ENCODE measurements around the gene WDR6.

Gene WDR6

DNA sequence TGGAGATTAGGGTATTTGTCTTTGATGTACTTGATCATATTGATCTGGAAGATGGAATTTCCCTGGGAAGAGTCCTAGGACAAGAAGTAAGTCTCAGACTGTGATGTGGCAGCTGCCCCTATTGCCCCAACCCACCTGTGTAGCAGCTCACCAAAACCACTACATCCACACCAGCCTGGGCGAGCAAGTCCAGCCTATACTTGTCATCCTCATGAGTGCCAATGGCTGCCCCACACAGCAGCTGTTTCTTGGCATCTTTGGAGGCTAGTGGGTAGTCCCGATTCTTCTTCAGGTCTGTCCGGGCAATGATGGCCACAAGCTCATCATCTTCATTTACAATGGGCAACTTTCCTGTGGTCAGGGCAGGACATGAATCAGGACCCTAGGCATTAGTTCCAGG is 19.3 kb downstream of the WDR6 start:
- no peaks in the 10 kb centered on the region for H3K9me3 ChIP-seq (ENCODE audit: control insufficient read depth in 5 of 5, low read length in 5 of 5)
- H3K27ac ChIP-seq (ENCODE audit: low read depth, low read length): no peak overlapping the region
- no peak overlapping the region for H3K9ac ChIP-seq (ENCODE audit: low read length in 5 of 5)
- H3K27me3 ChIP-seq (ENCODE audit: control insufficient read depth in 5 of 5, insufficient read depth in 4 of 5, low read length in 5 of 5): no peaks in the 10 kb centered on the region
- peaks cover 12 to 55% (median 35%) of the 10 kb centered on the region in 5 donors for H3K4me1 ChIP-seq (ENCODE audit: control insufficient read depth in 5 of 5, insufficient read depth in 5 of 5, low read length in 5 of 5)
- H3K4me3 ChIP-seq (ENCODE audit: low read depth in 1 of 5, low read length in 5 of 5): no peak overlapping the region
- H3K36me3 ChIP-seq (ENCODE audit: control insufficient read depth in 5 of 5, insufficient read depth in 5 of 5, low read length in 5 of 5): peaks cover 4 to 57% (median 49%) of the 10 kb centered on the region in 5 donors

DNA sequence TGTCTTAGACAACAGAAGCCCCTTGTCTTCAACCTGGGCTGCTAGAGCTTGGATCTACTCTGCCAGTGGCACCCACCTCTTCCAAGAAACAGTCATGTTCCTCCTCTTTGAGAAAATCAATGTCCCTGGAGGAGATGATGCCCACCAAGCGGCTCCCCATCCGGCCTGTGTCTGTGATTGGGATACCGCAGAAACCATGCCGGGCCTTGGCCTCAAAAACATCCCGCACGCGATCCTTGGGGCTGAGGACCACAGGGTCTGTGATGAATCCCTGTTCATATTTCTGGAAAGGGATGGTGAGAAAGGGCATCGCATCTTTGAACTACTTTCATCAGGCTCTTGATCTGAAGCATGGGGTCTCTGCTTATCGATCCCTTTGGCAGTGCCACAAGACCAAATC is 20.4 kb downstream of the WDR6 start:
- Histone ChIP-seq H3K27ac (ENCODE audit: low read depth, low read length) (no peak overlapping the region), H3K9ac (ENCODE audit: low read length in 5 of 5) (peak overlapping the region in 2 of 5 donors; percentile 24 to 87), H3K4me3 (ENCODE audit: low read depth in 1 of 5, low read length in 5 of 5) (no peak overlapping the region), H3K27me3 (ENCODE audit: control insufficient read depth in 5 of 5, insufficient read depth in 4 of 5, low read length in 5 of 5) (no peaks in the 10 kb centered on the region), H3K36me3 (ENCODE audit: control insufficient read depth in 5 of 5, insufficient read depth in 5 of 5, low read length in 5 of 5) (peaks cover 7 to 68% (median 60%) of the 10 kb centered on the region in 5 donors), H3K9me3 (ENCODE audit: control insufficient read depth in 5 of 5, low read length in 5 of 5) (no peaks in the 10 kb centered on the region), H3K4me1 (ENCODE audit: control insufficient read depth in 5 of 5, insufficient read depth in 5 of 5, low read length in 5 of 5) (peaks cover 11 to 51% (median 32%) of the 10 kb centered on the region in 5 donors)

DNA sequence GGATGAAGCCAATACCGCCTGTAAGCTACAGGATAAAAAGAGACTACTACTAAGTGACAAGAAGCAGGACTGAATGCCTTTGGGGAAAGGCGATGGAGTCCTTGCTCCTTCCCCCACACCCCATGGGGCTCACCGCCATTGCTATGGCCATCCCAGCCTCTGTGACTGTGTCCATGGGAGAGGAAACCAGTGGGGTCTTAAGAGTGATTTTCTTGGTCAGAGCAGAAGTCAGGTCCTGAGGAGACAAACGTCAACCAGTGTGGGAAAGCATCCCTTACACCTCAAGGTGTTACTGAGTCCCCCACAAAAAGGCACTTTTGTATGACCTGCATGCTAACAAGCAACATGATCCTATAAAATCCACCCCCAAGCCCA is 21.1 kb downstream of the WDR6 start:
- no peaks in the 10 kb centered on the region for H3K27me3 ChIP-seq (ENCODE audit: control insufficient read depth in 5 of 5, insufficient read depth in 4 of 5, low read length in 5 of 5)
- peak overlapping the region in 3 of 5 donors; percentile 87 for H3K9ac ChIP-seq (ENCODE audit: low read length in 5 of 5)
- peak overlapping the region; percentile 63 to 81 (median 70) for H3K4me3 ChIP-seq (ENCODE audit: low read depth in 1 of 5, low read length in 5 of 5)
- peaks cover 7 to 70% (median 63%) of the 10 kb centered on the region in 5 donors for H3K36me3 ChIP-seq (ENCODE audit: control insufficient read depth in 5 of 5, insufficient read depth in 5 of 5, low read length in 5 of 5)
- peaks cover 8 to 51% (median 30%) of the 10 kb centered on the region in 5 donors for H3K4me1 ChIP-seq (ENCODE audit: control insufficient read depth in 5 of 5, insufficient read depth in 5 of 5, low read length in 5 of 5)
- no peaks in the 10 kb centered on the region for H3K9me3 ChIP-seq (ENCODE audit: control insufficient read depth in 5 of 5, low read length in 5 of 5)
- H3K27ac ChIP-seq (ENCODE audit: low read depth, low read length): peak overlapping the region; percentile 92

DNA sequence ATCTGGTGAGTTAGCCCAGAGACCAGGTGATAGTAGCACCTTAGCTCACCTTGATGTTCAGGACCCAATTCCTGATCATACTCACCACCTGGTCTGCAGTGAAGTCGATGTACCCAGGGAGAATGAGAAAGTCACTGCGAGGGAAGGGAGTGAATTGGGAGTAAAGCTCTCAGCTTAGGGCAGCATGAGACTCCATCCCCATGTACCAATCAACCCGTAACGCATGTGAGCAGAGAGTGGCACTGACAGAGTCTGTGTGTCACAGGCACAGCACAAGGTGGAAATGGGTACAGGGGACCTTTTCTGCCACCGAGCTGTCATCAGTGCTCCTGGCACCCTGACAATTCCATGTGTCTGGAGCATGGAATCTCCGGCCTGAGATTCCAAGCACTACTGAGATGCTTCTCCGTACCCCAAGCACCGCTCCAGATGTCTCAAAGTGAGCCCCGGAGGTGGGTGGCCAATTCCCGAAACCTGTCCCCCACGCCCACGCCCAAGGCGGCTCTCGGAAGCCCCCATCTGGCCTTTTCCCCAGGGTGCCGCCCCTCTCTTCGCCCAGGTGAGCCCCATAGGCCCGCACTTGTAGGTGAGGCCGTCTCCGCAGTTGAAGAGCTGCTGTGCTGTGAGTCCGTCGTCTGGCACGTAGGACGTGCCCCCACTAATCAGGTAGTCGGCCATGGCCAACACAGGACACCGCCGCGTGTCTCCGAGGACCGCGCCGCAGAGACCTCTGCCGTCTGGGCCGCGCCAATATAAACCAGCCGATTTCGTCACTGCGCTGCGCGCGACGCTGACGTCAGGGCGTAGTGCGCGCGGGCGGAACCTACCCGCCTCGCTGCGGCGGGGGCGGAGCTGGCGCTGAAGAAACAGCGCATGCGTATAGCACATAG is 21.7 kb downstream of the WDR6 start, which contains the start of gene IMPDH2:
Gene IMPDH2, minus strand, starts transcription at position 726 of the 890 bp plus-strand sequence. Its CDS starts 48 bp downstream, at position 678.
- Histone ChIP-seq H3K27ac (ENCODE audit: low read depth, low read length) (peak within 1 kb of the TSS; percentile 92), H3K36me3 (ENCODE audit: control insufficient read depth in 5 of 5, insufficient read depth in 5 of 5, low read length in 5 of 5) (peaks cover 7 to 66% (median 62%) of the 10 kb centered on the region in 5 donors), H3K9me3 (ENCODE audit: control insufficient read depth in 5 of 5, low read length in 5 of 5) (no peaks in the 10 kb centered on the region), H3K4me1 (ENCODE audit: control insufficient read depth in 5 of 5, insufficient read depth in 5 of 5, low read length in 5 of 5) (peaks cover 8 to 50% (median 29%) of the 10 kb centered on the region in 5 donors), H3K27me3 (ENCODE audit: control insufficient read depth in 5 of 5, insufficient read depth in 4 of 5, low read length in 5 of 5) (no peaks in the 10 kb centered on the region), H3K9ac (ENCODE audit: low read length in 5 of 5) (peak within 1 kb of the TSS; percentile 81 to 87 (median 87)), H3K4me3 (ENCODE audit: low read depth in 1 of 5, low read length in 5 of 5) (peak within 1 kb of the TSS; percentile 63 to 81 (median 70))

DNA sequence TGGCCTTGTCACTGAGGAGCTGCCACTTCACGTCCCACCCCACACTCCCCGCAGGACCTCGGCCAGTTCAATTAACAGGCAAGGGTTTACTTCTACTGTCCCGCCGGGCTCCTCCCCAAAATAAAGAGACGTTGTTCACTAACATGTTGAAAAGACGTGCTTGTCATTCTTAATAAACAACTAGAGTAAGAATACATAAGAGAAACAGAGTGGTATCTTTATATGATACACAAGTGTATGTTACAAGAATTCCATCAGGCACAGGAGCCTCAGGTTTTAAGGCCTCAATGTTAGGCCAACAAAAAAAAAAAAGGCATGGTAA is 22.3 kb downstream of the WDR6 start:
- Histone ChIP-seq H3K9me3 (ENCODE audit: control insufficient read depth in 5 of 5, low read length in 5 of 5) (no peaks in the 10 kb centered on the region), H3K27me3 (ENCODE audit: control insufficient read depth in 5 of 5, insufficient read depth in 4 of 5, low read length in 5 of 5) (no peaks in the 10 kb centered on the region), H3K4me3 (ENCODE audit: low read depth in 1 of 5, low read length in 5 of 5) (peak overlapping the region; percentile 32 to 79 (median 70)), H3K36me3 (ENCODE audit: control insufficient read depth in 5 of 5, insufficient read depth in 5 of 5, low read length in 5 of 5) (peaks cover 7 to 65% (median 58%) of the 10 kb centered on the region in 5 donors), H3K9ac (ENCODE audit: low read length in 5 of 5) (peak overlapping the region; percentile 48 to 87 (median 81)), H3K27ac (ENCODE audit: low read depth, low read length) (peak overlapping the region; percentile 92), H3K4me1 (ENCODE audit: control insufficient read depth in 5 of 5, insufficient read depth in 5 of 5, low read length in 5 of 5) (peaks cover 8 to 45% (median 29%) of the 10 kb centered on the region in 5 donors)

DNA sequence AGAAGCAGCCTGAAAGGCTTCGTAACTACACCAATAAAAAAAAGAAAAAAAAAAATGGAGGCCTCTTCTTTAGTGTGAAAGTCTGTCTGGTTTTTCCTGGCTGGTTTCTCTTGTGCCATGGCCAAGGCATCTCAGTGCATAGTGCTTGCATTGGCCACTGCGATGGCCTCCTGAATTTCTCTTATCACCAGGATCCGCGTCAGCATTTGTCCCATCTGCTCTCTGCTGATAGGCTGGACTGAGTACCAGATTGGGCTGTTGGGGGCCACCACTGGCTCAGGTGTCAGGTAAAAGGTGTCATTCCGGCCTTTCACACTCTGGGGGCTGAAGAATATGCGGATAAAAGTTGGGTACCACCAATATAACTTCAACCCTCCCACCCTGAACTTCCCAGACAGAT is 23.1 kb downstream of the WDR6 start:
- Histone ChIP-seq H3K36me3 (ENCODE audit: control insufficient read depth in 5 of 5, insufficient read depth in 5 of 5, low read length in 5 of 5) (peaks cover 7 to 64% (median 55%) of the 10 kb centered on the region in 5 donors), H3K27ac (ENCODE audit: low read depth, low read length) (peak overlapping the region; percentile 92), H3K9ac (ENCODE audit: low read length in 5 of 5) (no peak overlapping the region)

DNA sequence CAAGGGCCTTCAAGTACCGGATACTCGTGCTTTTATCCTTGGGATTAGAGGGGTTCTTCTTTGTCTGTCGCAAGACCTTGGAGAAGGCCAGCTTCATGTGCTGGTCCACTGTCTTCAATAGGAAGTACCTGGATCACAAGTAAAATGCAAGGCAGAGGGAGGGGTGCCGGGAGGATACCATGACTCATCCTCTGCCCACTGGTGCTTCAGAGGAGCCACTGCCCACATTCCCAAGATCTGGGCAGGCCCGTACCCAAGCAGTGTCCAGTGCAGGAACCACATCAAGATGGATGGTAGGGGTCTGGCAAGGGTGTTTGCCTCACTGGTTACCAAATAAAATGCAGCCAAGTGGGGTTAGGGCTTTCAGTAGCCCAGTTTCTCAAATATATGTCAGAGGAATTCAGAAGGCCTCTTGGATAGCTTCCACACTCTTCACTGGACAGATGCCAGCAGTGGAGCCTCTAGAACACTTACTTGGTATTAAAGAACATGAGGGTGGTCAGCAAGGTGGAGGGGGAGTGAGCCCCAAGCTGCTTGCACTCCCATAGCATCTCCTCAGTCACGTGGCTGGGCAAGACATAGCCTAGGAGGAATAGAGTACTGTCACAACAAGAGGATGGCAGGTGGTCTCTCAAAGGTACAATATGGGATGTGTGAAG is 25.6 kb downstream of the WDR6 start:
- no peak overlapping the region for H3K9ac ChIP-seq (ENCODE audit: low read length in 5 of 5)
- H3K27me3 ChIP-seq (ENCODE audit: control insufficient read depth in 5 of 5, insufficient read depth in 4 of 5, low read length in 5 of 5): no peaks in the 10 kb centered on the region
- H3K9me3 ChIP-seq (ENCODE audit: control insufficient read depth in 5 of 5, low read length in 5 of 5): no peaks in the 10 kb centered on the region
- H3K27ac ChIP-seq (ENCODE audit: low read depth, low read length): no peak overlapping the region
- peaks cover 8 to 34% (median 28%) of the 10 kb centered on the region in 5 donors for H3K4me1 ChIP-seq (ENCODE audit: control insufficient read depth in 5 of 5, insufficient read depth in 5 of 5, low read length in 5 of 5)
- H3K4me3 ChIP-seq (ENCODE audit: low read depth in 1 of 5, low read length in 5 of 5): no peak overlapping the region
- peaks cover 11 to 64% (median 46%) of the 10 kb centered on the region in 5 donors for H3K36me3 ChIP-seq (ENCODE audit: control insufficient read depth in 5 of 5, insufficient read depth in 5 of 5, low read length in 5 of 5)

More for the DNA sequence above, 23.1 kb downstream of the WDR6 start:
- Histone ChIP-seq H3K9me3 (ENCODE audit: control insufficient read depth in 5 of 5, low read length in 5 of 5) (no peaks in the 10 kb centered on the region), H3K4me1 (ENCODE audit: control insufficient read depth in 5 of 5, insufficient read depth in 5 of 5, low read length in 5 of 5) (peaks cover 8 to 42% (median 28%) of the 10 kb centered on the region in 5 donors), H3K4me3 (ENCODE audit: low read depth in 1 of 5, low read length in 5 of 5) (no peak overlapping the region), H3K27me3 (ENCODE audit: control insufficient read depth in 5 of 5, insufficient read depth in 4 of 5, low read length in 5 of 5) (no peaks in the 10 kb centered on the region)

DNA sequence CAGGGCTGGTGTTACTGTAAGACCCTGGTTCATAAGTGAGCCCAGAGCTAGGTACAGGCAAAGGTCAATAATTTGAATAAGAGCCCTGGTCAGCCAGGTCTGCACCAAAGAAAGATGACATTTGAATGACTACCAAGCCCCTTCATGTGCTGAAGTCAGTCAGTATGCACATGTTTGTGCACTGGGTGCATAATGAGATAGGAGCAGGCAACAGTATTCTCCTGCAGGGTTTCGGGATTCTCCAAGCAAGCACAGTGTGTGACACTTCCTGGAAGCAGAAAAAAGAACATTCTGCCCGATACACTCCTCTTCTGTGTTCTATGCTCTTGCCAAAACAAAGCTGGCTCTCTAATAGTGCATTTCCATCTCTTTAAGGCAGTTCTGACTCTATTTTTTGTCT is 27.5 kb downstream of the WDR6 start:
- H3K36me3 ChIP-seq (ENCODE audit: control insufficient read depth in 5 of 5, insufficient read depth in 5 of 5, low read length in 5 of 5): peaks cover 11 to 67% (median 46%) of the 10 kb centered on the region in 5 donors

DNA sequence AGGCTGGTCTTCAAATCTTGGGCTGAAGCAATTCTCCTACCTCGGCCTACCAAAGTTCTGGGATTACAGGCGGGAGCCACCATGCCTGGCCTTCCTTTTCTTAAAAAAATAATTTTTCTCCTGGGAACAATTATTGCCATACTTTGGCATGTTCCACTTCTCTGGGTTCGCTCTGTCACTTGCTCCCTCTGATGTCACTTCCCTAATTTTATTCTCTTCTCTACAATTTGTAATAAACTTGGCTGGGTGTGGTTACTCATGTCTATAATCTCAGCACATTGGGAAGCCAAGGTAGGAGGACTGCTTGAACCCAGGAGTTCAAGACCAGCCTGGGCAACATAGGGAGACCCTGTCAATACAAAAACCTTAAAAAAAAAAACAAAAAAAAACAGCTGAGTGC is 28.1 kb downstream of the WDR6 start:
- Histone ChIP-seq H3K36me3 (ENCODE audit: control insufficient read depth in 5 of 5, insufficient read depth in 5 of 5, low read length in 5 of 5) (peaks cover 11 to 63% (median 48%) of the 10 kb centered on the region in 5 donors), H3K27me3 (ENCODE audit: control insufficient read depth in 5 of 5, insufficient read depth in 4 of 5, low read length in 5 of 5) (no peaks in the 10 kb centered on the region), H3K4me3 (ENCODE audit: low read depth in 1 of 5, low read length in 5 of 5) (no peak overlapping the region), H3K9me3 (ENCODE audit: control insufficient read depth in 5 of 5, low read length in 5 of 5) (no peaks in the 10 kb centered on the region), H3K9ac (ENCODE audit: low read length in 5 of 5) (peak overlapping the region in 1 of 5 donors; percentile 47), H3K27ac (ENCODE audit: low read depth, low read length) (no peak overlapping the region), H3K4me1 (ENCODE audit: control insufficient read depth in 5 of 5, insufficient read depth in 5 of 5, low read length in 5 of 5) (peaks cover 2 to 15% (median 11%) of the 10 kb centered on the region in 5 donors)

More for the DNA sequence above, 27.5 kb downstream of the WDR6 start:
- H3K9me3 ChIP-seq (ENCODE audit: control insufficient read depth in 5 of 5, low read length in 5 of 5): no peaks in the 10 kb centered on the region
- peaks cover 2 to 17% (median 13%) of the 10 kb centered on the region in 5 donors for H3K4me1 ChIP-seq (ENCODE audit: control insufficient read depth in 5 of 5, insufficient read depth in 5 of 5, low read length in 5 of 5)
- peak overlapping the region in 2 of 5 donors; percentile 20 to 47 for H3K9ac ChIP-seq (ENCODE audit: low read length in 5 of 5)
- no peaks in the 10 kb centered on the region for H3K27me3 ChIP-seq (ENCODE audit: control insufficient read depth in 5 of 5, insufficient read depth in 4 of 5, low read length in 5 of 5)
- no peak overlapping the region for H3K4me3 ChIP-seq (ENCODE audit: low read depth in 1 of 5, low read length in 5 of 5)
- no peak overlapping the region for H3K27ac ChIP-seq (ENCODE audit: low read depth, low read length)

DNA sequence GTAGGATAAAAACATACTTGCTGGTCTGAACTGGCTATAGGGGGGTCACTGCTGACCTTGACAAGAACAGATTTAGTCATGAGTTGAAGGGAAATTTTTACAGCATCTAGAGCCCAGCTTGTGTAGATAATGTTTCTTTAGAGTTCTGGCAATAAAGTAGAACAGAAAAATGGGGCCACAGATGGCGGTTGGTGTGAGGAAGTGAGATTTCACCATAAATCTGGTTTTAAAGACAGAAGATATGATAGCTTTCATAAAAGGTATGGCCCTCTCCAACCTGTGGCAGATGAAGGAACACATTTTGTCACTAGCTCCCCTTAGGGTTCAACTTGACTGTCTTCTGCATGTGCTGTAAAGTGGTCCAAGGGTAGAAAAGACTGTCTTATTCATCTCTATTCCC is 46.4 kb downstream of the WDR6 start:
- Histone ChIP-seq H3K27me3 (ENCODE audit: control insufficient read depth in 5 of 5, insufficient read depth in 4 of 5, low read length in 5 of 5) (no peaks in the 10 kb centered on the region), H3K4me3 (ENCODE audit: low read depth in 1 of 5, low read length in 5 of 5) (no peak overlapping the region), H3K36me3 (ENCODE audit: control insufficient read depth in 5 of 5, insufficient read depth in 5 of 5, low read length in 5 of 5) (peaks cover 13 to 61% (median 53%) of the 10 kb centered on the region in 5 donors), H3K4me1 (ENCODE audit: control insufficient read depth in 5 of 5, insufficient read depth in 5 of 5, low read length in 5 of 5) (peaks cover 2 to 47% (median 39%) of the 10 kb centered on the region in 5 donors), H3K9me3 (ENCODE audit: control insufficient read depth in 5 of 5, low read length in 5 of 5) (no peaks in the 10 kb centered on the region), H3K9ac (ENCODE audit: low read length in 5 of 5) (peak overlapping the region in 1 of 5 donors; percentile 4), H3K27ac (ENCODE audit: low read depth, low read length) (no peak overlapping the region)
